Hindlimb muscle (tissue), 1 donor: ENCODE measurements around the gene MEIOB. TPM values are rescaled to one million over a fixed set of nuclear protein-coding genes. Genes with fewer than 3 reads are reported as not detected.
A peak's percentile ranks its signal among the peaks of the same experiment; 100 is the strongest.

Experiments
- DNase-seq: peaks from one replicate; pipeline ENCODE4 v3.0.0-alpha.2; 2013
- polyA plus RNA-seq: library from polyadenylated mRNA; unstranded; fragments of 120-200 nt; gene quantifications from one replicate; pipeline ENCODE4 v1.2.1, GENCODE V29; 2013; ENCODE audit not compliant: insufficient read length

MEIOB gene
- polyA plus RNA-seq, 1 donor, result 0.26 TPM

DNA sequence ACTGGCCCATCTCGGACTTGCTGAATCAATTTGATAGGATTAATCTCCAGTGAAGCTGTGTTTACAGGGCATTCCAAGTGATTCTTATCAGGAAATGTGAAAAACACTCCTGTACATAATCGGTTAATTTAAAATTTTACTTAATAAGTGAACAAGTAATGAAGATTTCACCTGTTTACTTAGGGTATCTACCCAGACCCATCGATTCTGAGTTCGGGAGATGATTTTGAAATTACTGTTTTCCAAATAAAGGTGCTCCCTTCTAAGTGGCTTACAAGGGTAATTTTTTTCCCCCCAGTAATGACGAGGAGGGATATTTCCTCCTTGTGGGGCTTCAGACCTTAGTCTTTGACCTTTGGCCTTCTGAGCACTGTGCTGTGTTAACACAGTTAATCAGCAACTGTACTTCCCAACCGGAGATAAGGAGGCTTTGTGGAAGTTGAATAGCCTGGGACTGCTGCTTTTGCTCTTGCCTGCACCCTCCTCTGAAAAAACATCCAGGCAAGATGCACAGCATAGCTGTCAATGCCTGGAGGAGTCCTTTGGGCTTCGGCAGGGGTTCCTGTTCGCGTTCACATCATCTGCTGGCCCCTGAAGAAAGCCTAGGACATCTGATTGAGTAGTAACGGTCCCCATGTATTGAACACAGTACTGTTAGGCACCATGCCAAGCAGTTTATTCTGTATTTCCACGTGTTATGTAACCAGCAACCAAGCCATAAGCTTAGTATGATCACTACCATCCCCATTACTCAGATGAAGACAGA, 43.1 kb downstream of the MEIOB start:
- DNase-seq, result no peak

DNA sequence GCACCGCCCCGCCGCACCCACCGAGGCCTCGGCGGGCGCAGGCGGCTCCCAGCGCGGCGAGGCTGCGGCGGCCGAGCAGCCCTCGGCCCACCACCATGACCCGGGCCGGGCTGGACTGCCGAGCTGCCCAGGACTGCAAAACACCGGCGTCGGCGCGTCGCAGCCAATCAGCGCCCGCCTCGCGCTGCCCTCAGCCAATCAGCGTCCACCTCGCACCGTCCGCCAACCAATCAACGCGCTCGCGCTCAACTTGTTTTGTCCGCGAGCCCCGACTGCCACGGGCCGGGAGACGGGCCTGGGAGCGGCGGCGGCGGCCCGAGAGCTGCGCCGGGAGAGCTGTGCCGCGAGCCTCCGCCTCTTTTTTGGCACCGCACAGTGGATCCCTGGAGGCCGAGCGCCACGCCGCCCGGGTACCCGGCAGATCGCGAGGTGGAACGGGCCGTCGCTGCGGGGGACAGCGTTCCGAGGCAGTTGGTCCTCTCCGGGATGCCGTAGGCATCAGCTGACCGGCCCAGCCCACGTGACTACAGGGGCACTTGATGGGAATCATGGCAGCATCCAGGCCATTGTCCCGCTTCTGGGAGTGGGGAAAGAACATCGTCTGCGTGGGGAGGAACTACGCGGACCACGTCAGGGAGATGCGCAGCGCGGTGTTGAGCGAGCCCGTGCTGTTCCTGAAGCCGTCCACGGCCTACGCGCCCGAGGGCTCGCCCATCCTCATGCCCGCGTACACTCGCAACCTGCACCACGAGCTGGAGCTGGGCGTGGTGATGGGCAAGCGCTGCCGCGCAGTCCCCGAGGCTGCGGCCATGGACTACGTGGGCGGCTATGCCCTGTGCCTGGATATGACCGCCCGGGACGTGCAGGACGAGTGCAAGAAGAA, 45.0 kb downstream of the MEIOB start, which contains the start of the genes FAHD1 and HAGH:
Gene FAHD1, plus strand, starts transcription at position 516 of the 883 bp plus-strand sequence. Its CDS starts 33 bp downstream, at position 549.
Gene HAGH, minus strand, starts transcription at position 135 of the 883 bp plus-strand sequence. Its CDS starts 38 bp downstream, at position 97.
- peak; percentile 96 for DNase-seq

DNA sequence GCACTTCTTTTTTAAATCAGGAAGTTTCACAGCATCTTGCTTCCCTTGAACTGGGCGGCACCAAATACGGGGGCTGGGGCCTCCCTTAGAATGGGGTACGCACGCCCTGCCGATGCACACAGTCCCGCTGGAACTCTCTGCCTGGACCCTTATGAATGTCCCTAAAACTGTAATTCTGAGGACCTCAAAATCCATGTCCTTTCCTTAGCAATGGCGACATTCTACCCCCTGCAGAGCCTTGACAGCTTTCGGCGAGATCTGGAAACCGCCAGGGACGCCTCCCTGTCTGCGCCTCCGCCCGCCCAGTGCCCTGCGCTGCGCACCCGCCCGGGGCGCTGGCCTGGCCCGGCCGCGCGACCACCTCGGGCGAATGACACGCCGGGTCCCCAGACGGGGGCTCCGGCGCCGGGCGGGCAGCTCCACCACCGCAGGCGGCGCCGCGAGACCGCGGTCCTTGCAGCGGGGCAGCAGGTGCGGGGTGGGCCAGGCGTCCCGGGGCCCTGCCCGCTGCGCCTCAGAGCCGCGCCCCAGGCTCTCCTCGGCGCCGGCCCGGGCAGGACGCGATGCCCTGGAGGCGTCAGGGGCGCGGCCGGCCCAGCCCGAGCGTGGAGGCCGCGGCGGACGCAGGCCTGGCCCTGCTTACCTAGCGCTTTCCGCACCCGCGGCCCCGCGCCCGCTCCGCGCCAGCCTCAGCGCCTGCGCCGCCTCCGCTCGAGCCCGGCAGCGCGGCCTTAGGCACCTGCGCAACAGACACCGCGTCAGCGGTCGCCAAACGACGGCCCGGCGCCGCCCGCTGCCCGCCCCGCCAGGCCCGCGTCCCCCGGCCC, 45.9 kb downstream of the MEIOB start:
- DNase-seq, result peak; percentile 49

DNA sequence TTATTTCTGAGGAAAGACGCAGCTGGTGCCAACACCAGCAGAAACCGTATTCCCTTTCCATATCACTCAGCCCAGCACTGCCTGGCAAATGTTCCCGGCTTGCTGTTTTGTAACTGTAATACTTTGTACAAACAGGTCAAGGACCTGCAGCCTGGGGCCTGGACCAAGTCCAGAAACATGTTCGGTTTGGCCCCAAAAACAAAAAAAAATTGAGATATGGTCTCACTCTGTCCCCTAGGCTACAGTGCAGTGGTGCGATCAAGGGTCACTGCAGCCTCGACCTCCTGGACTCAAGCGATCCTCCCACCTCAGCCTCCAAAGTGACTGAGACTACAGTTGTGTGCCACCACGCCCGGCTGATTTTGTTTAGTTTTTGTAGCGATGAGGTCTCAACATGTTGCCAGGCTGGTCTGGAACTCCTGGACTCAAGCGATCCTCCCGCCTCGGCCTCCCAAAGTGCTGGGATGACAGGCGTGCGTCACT, 46.5 kb downstream of the MEIOB start:
- no peak for DNase-seq

DNA sequence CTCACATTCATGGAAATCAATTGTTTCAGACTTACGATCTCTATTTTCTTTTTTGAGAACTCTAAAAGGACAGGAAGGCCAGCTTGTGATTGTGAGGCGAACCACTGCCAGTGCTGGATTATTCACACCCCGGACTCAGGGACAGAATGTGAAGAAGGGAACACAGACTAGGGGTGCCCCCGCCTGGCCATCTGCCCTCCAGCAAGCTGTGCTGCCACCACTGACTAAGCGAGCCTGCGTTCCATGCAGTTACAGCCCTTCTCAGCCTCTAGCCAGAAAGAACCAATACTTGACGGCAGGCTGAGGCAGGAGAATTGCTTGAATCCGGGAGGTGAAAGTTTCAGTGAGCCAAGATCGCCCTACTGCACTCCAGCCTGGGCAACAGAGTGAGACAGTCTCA, 48.1 kb downstream of the MEIOB start:
- DNase-seq, result no peak

DNA sequence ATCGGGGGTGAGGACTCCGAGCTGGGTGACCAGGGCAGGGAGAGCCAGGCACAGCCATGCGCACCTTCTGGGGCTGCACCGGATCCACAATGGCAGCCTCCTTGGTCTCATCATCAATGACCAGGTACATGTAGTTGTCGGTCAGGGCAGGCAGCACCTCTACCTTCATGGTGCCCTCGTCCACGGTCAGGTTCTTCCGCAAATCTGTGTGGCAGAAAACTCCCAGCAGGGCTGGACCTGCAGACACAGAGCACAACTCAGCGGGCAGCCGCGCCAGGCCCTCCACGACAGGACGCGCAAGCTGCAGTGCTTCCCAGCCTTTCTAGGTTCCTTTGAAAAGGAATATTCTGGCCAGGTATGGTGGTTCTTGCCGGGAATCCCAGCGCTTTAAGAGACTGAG, 49.2 kb downstream of the MEIOB start:
- no peak for DNase-seq

DNA sequence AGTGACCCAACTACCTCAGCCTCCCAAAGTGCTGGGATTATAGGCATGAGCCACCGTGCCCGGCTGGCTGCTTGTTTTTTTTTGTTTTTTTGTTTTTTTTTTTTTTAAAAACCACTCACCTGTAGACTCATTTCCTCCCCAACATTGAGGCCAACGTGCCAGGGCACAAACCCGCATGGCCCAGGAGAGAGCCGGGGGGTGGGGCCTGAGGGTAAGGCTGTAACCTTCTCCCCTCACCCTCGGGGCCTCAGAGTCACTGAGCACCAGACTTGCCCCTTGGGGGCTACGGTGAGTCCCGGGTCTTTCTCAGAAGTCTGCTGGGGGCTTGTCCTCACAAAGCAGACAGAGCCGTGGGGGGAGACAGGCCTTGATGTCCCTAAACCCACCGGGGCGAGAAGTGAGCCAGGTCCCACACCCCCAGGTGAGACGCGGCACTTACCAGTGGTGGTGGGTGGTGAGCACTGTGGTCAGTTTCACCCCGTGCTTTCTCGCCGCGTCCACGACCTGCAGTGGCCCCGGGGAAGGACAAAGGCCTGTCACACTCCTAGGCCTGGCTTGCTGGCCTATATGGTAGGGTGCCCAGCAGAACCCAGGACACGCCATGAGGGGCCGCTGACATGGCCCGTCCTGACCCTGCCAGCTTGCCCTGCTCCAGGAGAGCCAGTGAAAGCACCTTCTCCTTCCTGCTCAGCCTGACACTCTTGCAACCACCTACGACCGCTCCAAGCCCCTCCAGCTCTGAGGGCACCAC, 49.9 kb downstream of the MEIOB start:
- no peak for DNase-seq

DNA sequence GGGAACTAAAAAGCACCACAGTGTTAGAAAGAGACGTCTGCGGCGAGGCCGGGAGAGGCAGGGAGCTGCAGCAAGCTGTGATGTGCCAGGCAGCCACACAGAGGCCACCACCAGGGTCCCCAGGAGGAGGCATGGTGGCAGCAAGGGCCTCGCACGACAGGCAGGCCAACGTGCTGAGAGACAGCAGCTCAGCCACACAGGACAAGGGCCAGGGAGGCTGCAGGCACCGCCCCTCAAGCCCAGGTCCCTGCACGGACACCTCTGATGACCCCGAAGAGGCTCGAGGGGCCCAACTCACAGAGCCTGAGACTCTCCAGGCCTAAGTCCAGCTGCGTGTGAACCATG, 51.0 kb downstream of the MEIOB start:
- DNase-seq, result no peak

DNA sequence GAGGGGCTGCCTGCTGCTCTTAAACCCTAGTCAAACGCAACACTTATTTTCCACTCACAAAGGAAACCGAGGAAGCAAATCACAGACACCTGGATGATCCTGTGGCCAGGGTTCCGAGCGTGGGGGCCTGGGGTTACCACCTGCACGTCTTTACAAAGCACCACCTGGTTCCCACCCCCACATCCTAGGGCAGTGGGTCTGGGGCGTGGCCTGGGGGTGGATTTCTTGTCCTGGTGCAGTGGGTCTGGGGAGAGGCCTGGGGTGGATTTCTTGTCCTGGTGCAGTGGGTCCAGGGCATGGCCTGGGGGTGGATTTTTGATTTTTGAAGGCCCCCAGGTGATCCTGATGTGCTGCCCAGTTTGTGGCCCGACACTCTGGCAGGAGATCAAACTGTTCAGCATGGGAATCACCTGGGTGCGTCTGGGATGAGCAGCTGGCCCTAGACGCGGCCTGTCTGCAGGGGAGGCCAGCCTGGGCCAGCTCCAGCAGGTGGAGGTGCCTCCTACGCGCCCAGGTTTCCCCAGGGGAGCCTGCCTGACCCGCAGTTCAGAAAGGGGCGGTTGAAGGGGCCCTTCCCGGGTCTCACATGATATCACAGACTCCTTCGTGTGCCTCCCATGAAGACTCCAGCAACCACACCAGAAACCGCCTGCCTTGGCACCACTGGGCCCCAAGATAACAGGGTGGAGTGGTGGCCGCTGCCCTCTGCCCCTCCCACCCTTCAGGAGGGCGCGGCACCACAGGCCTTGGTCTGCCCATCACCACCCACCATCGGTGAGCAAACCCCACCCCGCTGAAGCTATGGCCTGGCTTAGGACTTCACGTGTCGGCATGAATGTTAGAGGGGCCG, 51.6 kb downstream of the MEIOB start:
- no peak for DNase-seq

DNA sequence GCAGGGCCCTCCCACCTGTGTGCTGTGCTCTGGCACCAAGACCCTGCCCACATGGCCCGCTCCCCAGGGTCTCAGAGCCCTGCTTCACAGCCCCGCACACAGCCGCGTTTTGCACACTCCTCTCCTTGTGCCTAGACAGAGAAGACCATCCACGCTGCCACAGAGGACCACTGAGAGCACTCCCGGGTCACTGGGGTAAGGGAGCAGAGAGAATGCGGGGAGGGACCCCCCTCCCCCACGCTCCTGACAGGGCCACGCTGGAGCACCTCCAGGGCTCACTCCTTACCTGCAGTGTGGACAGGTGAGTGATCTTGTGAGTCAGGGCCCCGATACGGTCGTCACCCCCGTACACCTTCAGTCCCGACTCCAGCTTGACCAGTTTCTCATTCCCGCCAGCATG, 52.4 kb downstream of the MEIOB start:
- DNase-seq, result no peak

DNA sequence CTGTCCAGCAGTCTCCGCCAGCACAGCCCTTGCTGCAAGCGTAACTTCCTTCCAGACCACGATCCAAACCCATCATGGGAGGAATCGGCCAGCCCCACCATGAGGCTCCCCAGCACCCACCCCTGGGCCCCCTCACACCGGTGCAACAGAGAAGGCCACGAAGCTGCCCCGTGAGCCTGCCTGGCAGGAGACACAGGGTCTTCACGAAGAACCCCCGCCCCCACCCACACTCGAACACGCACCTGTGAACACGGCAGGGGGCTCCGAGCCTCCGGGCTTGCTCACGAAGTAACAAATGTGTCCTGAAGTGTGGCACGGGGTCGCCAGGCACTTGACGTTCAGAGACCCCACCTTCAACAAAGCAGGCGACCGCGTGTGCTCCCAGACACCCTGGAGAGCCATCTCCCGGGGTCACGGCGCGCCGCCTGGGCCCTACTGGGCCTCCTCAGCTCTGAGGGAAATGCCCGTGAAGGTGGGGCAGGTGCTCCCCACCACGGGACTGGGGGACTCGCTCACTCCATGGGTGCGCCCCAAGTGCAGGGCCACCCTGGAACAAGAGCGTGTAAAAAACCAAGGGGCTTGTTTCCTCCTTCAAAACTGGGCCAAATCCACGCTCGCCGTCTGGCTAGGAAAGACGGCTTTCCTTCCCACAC, 53.0 kb downstream of the MEIOB start:
- DNase-seq, result no peak

DNA sequence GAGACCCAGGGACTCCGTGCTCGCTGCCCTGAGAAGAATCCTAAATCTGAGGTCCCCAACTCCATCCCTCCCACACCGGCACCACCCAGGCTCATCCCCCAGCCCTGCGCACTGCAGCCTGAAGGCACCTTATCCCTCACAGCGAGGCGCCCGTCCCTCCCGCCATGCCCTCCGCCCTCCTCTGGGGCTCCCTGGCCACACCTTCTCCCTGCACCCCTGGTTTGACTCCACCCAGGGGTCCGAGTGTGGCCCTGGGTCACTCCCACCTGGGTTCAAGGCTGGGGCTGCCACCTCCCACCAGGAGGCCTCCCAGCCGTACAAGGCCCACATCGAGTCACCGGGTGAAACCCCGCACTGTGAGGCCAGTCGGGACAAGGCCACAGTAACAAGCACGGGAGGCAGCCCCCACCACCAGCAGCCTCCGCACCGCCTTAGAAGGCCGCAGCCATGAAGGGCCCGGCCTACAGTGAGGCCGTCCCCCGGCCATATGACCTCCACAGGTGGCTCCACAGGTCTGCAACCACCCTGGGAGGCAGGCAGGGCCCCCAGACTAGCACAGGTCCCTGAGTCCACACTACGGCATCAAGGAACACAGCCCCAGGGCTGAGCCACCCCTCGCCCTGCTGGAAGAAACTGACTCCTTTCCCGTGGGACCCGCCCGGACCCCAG, 53.6 kb downstream of the MEIOB start:
- no peak for DNase-seq

DNA sequence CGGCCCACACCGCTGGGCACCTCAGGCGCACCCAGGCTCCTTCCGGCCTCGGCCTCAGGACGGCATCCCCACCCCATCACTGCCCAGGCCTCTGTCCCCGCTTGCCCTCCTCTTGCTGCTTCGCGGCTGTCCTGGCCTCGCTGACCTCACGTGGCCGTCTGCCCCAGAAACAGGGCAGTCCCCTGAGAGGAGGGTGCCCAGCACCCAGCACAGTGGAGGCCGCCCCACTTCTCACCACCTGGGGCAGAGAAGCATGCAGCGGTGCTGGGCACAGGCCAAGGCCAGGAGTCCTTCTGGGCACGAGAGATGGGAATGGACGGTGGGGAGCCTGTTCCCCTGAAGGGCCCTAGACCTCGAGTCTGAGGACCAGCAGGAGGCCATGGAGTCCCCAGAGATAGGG, 54.2 kb downstream of the MEIOB start:
- DNase-seq, result no peak

DNA sequence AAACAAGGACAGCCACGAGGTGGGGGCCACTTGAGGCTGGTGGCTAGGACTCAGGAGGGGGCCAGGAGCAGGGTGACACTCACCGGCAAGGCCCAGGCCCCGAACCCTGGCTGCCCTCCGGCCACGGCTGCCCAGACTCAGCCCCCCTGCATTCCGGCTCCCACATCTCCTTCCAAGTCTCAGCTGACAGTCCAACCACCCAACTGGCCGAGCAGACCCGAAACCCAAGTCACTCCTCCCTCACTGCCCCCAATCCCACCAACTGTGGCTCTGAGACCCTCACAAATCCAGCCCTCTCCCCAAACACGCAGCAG, 54.7 kb downstream of the MEIOB start:
- DNase-seq, result no peak

DNA sequence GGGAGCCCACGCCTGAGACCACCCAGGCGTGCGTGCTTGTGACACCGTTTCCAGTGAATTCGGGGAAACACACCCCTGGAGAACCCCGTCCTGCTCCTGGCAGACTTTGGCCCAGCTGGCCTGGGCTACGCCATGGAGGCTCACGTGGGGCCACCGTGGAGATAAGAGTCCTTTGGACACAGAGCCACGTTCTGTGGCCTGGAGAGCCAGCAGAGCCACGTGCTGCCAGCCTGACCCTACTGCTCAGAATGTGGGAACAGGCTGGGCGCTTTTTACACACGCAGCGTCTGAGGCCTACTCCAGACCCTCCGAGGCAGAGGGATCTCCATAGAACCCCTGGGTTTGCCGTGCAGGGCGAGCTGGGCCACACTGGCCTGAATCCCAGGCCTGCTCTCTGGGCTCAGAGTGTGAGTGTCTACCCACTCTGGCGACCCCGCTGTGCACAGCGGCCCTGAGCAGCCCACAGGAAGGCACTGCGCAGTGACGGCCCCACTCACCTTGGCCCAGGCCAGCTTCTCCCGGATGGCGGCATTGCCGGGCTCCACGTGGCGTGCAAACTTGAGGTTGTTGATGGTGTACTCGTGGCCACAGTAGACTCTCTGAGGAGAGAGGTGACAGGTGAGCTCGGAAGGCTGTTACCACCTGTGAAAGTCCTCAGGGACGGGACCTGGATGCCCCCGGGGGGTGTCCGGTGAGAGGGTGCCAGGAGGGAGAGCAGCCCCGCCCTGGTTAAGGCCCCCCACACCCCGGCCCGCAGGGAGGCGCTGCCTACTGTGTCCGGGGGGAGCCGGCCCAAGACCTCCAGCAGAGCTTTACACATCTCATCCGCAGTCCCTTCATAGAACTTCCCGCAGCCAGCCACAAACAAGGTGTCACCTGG, 55.3 kb downstream of the MEIOB start:
- no peak for DNase-seq

DNA sequence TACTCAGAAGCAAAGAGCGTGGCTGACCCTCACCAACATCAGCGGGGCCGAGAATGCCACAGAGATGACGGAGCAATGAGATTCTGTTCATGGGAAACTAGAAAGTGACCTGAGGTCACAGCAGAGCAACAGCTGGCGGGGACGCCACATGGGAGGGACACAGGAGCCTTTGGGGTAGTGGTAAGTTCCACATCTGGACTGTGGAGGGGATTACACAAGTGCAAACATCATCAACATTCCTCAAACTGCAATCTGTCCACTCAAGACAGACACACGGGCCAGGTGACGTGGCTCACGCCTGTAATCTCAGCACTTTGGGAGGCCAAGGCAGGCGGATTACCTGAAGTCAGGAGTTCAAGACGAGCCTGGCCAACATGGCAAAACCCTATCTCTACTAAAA, 56.5 kb downstream of the MEIOB start:
- DNase-seq, result no peak

DNA sequence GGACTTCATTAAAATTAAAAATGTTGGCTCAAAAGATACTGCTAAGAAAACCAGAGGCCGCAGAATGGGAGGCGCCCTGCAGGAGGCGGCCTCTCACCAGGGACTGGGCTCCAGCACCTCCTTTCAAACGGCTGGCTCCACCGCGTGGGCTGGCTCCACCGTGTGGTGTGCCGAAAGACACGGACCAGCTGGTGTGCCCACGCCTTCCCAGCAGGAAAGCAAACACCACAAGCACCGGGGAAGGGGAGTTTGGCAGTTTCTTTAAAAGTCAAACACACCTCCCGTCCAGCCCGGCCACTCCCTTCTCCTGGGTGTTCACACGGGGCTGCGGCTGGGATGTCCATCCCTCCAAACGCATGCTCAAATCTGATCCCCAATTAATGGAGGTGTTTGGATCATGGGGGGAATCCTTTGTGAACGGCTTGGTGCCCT, 59.2 kb downstream of the MEIOB start:
- DNase-seq, result no peak

DNA sequence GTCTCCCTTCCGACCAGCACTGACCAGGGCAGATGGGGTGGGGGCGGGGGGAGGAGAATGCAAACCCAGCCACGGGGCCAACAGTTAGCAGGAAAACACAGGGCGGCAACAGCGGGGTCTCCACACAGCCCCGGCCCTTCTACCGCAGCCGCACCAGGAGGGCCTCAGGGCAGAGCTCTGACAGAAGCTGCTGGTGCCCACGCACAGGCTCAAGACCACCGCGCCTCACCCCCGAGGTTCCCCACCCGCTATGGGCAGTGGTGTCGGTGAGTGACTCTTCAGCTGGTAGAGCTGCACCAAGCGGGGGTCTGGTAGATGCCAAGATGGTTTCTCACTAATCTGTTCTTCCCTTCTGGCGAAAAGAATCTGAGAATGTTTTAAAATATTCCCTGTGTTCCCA, 61.4 kb downstream of the MEIOB start:
- no peak for DNase-seq

DNA sequence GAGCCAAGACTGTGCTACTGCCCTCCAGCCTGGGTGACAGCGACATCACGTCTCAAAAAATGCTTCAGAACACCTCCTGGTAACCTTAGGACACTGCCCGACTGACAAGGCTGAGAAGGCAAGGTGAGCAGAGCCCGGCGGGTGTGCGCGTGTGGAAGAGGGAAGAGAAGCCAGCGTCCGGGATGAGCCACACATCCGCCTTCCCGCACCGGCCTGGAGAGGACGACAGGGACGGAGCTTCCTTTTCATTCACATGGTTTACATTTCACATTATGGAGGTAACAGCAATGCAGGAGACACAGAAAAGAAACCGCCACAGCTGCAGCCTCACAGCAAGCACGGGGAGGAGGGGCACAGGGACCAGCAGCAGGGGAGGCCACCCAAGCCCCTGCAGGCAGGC, 61.9 kb downstream of the MEIOB start:
- DNase-seq, result no peak
